Subcutaneous adipose tissue (tissue), 4 donors: ENCODE measurements around the gene PCGF3. TPM values are rescaled to one million over a fixed set of nuclear protein-coding genes. Genes with fewer than 3 reads are reported as not detected.

Experiments
- total RNA-seq, 4 donors: library from RNA; depleted of rRNA; stranded (reverse); fragments of >200 nt; gene quantifications; one replicate each; pipeline ENCODE4 v1.1.0, GENCODE V29; 2016
- TF ChIP-seq, protein P1 (sequence below): fragments of 450-650 bp; IDR thresholded peaks from one replicate; pipeline ENCODE4 v1.5.1; 2016; ENCODE audit warnings: low read depth, mild to moderate bottlenecking, control low read depth, antibody characterized with exemption, moderate library complexity

The PCGF3 gene
- total RNA-seq, 4 donors from 2014 or later = 36.7 to 72.2 (median 55.0) TPM

DNA sequence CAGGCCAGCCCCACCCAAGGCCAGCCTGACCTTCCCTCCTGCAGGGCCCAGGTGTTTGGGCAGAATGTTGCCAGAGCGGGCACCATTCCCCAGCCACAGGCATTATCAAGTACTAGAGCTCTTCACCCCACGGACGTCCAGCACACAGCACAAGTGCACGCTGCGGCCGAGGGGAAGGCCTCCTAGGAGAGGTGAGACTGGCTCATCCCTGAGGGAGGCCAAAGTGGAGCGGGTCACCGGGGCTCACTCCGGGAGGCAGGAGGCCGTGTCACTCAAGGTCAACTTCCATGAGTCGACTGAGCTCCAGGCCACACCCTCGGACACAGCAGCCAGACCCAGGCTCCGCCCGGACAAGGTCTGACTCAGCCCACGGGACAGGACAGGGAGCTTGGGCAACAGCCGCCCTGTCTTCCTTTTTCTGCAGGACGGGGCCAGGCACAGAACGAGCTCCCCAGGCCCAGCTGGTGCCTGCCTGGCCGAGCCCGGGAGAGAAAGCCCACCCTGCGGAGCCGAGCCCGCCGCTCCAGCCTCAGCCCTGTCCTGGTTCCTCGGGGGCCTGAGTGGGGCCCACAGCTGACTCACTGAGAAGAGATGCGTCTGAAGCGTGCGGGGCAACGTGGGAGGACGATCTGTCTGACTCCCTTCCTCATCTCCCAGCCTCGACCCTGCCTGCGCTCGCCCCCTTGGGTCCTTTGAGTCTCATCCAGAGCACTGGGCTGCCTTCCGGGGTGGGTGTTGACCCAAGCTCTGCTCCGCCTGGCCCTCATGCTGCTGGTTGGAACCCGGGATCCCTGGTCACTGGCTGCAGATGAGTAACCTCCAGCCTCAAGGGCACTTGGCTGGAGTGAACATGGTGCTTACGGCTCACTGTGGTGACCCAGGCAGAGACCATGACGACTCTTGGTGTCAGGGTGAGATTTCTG lies 18.3 kb upstream of the PCGF3 start:
- TF ChIP-seq, protein P1, sequence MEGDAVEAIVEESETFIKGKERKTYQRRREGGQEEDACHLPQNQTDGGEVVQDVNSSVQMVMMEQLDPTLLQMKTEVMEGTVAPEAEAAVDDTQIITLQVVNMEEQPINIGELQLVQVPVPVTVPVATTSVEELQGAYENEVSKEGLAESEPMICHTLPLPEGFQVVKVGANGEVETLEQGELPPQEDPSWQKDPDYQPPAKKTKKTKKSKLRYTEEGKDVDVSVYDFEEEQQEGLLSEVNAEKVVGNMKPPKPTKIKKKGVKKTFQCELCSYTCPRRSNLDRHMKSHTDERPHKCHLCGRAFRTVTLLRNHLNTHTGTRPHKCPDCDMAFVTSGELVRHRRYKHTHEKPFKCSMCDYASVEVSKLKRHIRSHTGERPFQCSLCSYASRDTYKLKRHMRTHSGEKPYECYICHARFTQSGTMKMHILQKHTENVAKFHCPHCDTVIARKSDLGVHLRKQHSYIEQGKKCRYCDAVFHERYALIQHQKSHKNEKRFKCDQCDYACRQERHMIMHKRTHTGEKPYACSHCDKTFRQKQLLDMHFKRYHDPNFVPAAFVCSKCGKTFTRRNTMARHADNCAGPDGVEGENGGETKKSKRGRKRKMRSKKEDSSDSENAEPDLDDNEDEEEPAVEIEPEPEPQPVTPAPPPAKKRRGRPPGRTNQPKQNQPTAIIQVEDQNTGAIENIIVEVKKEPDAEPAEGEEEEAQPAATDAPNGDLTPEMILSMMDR = no peak

DNA sequence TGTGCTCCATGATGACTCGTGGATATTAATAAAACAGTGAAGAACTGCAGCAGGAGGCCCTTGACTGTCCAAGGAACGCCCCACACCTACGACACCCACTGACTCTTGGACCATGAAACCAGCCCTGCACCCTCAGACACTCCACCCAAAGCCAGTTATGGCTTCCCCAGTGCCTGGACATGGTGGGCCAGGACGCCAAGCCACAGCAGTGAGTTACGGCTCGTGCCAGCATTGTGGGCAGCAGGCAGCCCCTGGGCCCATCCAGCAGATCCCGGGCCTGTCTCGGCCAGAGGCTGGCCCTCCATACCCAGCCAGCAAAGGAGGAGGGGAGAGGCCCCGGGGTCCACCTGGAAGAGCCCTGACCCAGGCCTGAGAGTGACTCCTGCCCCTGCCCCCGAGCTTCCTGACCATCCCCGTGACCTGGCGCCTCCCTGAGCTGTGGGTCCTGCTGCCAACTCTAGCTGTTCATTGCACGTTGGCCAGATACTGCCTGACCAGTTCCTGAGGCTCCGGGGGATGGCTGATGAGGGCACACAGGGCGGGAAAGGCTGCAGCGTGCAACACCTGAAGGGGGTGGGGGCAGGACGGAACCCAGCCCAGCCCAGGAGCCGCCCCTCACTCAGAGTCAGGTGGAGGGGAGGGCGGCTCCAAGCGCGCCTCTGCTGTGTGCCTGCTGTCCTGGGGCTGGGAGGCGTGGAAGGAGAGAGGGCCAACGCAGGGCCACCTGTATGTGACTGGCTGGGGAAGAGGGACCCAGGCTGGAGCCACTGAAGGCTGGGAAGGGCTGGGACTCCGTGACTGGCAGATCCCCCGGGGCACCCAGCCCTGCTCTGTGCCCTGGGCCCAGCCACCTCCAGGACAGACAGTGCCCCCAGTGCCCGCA lies 17.4 kb upstream of the PCGF3 start:
- TF ChIP-seq, protein P1 = no peak

DNA sequence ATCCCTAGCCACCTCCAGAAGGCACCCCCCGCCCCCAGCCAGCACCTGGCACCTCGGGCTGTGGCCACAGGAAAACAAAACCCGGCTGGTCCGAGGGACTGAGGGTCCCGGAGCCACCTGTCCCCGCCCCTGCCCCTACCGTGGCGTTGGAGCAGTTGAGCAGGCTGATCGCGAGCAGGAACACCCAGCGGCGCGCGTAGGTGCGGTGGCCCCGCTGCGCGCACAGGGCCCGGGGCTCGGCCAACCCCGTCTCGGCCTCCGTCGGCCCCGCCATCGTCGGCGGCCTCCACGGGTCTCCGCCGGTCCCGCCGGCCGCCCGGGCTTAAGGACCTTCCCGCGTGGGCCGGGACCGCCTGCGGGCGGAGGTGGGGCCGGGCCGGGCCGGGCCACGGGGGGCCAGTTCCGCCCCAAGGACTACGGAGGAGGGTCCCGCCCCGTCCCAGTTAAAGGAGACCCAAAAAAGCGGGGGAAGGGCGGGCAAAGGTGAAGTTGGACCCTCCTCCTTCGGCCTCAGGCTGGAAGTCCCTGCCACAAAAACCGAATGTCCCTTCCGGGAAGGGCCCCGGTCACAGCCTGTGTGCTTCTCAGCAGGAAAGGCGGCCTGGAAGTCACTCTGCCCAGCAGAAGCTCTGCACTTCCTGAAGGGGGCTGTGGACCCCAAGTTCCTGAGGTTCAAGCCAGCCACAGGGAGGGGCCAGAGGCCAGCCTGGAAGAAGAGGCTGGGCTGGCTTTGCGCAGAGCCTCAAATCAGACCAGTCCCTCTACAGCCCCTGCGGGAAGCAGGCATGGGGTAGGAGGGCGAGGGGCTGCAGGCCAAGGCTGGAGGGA lies 16.6 kb upstream of the PCGF3 start, which contains the start of gene SLC49A3:
Gene SLC49A3 (minus strand): TSS at position 298 of the 828 bp plus-strand sequence. CDS start 24 bp downstream, at position 274.
- TF ChIP-seq, protein P1 = no peak

DNA sequence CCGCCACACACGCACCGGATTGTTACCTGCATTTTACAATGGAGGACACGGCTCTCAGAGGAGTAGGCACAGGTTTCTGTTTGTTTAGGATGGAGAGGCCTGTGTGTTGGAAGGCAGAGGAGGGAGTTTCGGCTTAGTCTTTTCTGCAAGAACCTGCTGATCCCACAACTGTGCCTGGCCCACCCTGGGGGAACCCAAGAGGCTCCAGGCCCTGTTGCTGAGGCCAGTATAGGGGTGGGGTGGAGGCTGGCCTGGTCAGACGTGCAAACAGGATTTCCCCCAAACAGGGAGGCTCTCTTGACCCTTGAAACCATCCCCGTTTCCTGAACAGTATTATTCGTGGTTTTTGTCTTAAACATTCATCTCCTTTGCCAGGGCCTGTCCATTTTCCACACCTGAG lies 15.9 kb upstream of the PCGF3 start:
- TF ChIP-seq, protein P1 = no peak

DNA sequence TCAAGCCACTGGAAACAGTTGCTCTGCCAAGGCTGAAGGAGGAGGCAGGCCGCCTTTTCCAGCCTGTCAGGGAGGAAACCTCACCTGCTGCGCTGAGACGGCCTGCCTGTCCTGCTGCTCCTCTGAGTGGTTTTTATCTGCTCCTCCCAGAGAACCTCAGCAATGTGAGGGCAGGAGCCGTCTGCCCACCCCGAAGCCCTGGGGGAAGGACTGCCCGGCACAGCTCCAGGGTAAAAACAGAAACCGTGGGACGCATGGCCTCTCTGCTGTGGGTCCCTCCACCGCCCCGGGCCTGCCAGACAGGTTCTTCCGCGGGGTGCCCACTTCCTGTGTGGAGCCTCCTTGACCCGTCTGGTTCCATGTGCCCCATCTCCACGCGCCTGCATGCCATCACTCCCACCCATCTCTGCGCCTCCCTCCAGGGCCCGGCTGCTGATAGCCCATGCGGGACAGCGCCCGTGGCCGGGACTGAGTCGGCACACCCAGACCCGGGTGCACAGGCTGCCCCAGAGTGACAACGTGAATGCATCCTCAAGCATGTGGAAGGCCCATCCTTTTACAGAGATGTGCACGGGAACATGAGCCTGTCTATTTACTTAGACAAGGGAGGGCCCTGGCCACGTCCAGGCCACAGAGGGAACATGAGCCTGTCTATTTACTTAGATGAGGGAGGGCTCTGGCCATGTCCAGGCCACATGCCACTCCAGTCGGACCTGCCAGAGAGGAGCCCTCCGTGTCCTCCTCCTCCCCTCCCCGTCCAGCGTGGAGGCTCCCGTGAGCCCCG lies 12.7 kb upstream of the PCGF3 start:
- TF ChIP-seq, protein P1 = no peak

DNA sequence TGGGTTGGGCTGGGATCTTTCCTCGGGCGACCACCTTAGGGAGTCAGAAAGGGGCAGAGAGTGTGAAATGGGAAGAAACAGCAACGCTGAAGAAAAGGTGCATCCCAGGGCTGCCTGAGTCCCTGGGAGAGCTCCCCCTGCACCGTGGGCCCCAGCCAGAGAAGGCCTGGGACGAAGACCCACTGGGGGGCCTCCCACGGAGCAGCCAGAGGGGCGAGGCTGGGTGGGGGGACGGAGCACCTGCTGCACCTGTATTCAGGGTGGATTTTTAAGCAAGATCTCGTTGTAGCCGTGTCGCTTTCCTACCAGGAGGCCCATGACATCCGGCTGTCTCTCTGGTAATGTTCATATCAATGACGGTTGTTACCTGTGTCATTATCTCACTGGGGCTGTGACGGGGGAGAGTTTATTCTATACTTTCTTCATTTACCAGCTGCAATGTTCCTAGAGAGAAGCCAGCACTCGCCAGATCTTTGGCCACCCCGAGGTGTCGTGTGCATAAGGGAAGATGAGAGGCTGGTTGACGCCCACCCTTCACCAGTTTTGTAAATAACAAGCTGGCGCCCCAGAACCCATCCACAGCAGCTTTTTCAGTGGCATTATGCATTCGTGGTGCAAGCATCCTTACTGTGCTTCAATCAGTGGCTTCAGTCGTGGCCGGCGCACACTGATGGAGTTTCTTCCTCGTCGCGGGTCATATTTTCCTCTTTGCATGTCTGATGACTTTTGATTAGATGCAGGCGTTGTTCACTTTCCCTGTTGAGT lies 5.6 kb upstream of the PCGF3 start:
- TF ChIP-seq, protein P1 = no peak
